Tibial nerve (tissue), 4 donors: ENCODE data around the gene CFP.

Source experiments
- EP300 ChIP-seq, 2 donors: sonication (generic); formaldehyde crosslinking; IDR thresholded peaks; one replicate each; pipeline ENCODE4 v1.6.1; 2017; ENCODE audit warnings: antibody characterized with exemption in 2 of 2, mild to moderate bottlenecking in 1 of 2
- POLR2A ChIP-seq, 2 donors: fragments of 450-650 bp; IDR thresholded peaks; one replicate each; pipeline ENCODE4 v1.6.1; 2017; ENCODE audit warnings: antibody characterized with exemption in 2 of 2, mild to moderate bottlenecking in 2 of 2, moderate library complexity in 2 of 2
- TF ChIP-seq, protein P1 (sequence below), 5 experiments: fragments of 200-600 bp in 3 of 5; fragments of 450-650 bp in 2 of 5; sonication (generic) in 3 of 5; IDR thresholded peaks; one replicate each; pipeline ENCODE4 v1.5.1; 2016 to 2019; ENCODE audit warnings: antibody characterized with exemption in 5 of 5, mild to moderate bottlenecking in 3 of 5, moderate library complexity in 2 of 5

DNA sequence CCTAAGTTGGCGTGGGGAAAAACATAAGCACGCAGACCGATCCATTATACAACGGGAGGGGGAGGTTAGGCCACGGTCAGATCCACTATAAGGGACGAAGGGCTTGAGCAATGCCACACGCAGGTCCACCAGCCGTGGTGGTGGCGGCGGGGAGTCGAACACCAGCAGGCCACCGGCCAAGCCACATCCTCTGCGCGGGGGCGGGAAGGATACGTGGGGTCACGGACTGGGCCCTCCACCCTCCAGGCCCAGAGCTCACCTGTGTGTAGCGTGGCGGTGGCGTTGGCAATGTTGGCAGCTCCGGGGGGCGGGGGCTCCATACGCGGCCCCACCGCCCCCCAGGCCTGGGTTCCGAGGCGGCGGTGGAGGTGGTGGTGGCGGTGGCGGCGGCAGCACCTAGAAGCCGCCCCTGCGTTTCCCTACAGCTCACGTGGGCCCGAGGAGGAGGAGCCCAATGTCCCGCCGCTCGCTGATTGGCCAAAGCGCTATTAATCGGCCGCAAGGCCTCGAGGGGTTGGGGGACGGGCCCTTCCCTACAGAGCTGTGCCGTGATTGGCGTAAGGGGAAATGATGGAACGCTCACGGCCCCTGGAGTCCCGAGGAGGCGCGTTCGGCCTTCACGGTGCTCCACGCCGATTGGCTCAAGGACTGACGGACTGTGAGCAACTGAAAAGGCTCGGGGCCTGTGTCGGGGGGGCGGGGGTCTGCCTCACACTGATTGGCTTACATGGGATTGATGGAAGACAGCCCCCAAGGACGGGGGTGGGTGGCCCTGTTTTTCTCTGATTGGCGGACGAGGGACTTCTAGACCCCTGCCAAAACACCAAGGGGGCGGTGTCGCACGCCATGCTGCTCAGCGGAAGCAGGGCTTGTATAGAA is 20.7 kb upstream of the CFP start, which contains the start of gene ELK1:
- TF ChIP-seq POLR2A (IDR thresholded peaks at IDR 0.05) (peak; percentile 58 to 65), EP300 (IDR thresholded peaks at IDR 0.05) (peak in 1 of 2 donors; percentile 62)
- TF ChIP-seq, protein P1, sequence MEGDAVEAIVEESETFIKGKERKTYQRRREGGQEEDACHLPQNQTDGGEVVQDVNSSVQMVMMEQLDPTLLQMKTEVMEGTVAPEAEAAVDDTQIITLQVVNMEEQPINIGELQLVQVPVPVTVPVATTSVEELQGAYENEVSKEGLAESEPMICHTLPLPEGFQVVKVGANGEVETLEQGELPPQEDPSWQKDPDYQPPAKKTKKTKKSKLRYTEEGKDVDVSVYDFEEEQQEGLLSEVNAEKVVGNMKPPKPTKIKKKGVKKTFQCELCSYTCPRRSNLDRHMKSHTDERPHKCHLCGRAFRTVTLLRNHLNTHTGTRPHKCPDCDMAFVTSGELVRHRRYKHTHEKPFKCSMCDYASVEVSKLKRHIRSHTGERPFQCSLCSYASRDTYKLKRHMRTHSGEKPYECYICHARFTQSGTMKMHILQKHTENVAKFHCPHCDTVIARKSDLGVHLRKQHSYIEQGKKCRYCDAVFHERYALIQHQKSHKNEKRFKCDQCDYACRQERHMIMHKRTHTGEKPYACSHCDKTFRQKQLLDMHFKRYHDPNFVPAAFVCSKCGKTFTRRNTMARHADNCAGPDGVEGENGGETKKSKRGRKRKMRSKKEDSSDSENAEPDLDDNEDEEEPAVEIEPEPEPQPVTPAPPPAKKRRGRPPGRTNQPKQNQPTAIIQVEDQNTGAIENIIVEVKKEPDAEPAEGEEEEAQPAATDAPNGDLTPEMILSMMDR (IDR thresholded peaks at IDR 0.05) = peak in 2 of 5 experiments; percentile 10
